MM.1S (cell line): ENCODE data around the gene NF2.

ENCODE experiments used
- DNase-seq: peaks from one replicate; pipeline ENCODE4 v3.0.0-alpha.2; 2015
- H2AFZ ChIP-seq: fragments of 300-600 bp; sonication (generic); 2 replicates; pipeline ENCODE4 v1.6.0; 2016; ENCODE audit warnings: antibody characterized with exemption, low read length
- H3F3A ChIP-seq: fragments of 300-600 bp; sonication (generic); 2 replicates; pipeline ENCODE4 v1.6.1; 2016; ENCODE audit warnings: mild to moderate bottlenecking, antibody characterized with exemption, low read length, moderate library complexity, mixed read lengths; ENCODE audit not compliant: insufficient read depth
- H3K27ac ChIP-seq: fragments of 300-600 bp; sonication (generic); 2 replicates; pipeline ENCODE4 v1.5.1; 2016; ENCODE audit warnings: mild to moderate bottlenecking, low read length
- H3K27me3 ChIP-seq: fragments of 300-600 bp; sonication (generic); replicated peaks from 2 replicates; pipeline ENCODE4 v1.6.0; 2016; ENCODE audit warnings: low read length; ENCODE audit not compliant: insufficient read depth
- H3K36me3 ChIP-seq: fragments of 300-600 bp; sonication (generic); replicated peaks from 2 replicates; pipeline ENCODE4 v1.6.1; 2016; ENCODE audit warnings: mild to moderate bottlenecking, low read length, mixed read lengths; ENCODE audit not compliant: insufficient read depth
- H3K4me1 ChIP-seq: fragments of 300-600 bp; sonication (generic); 2 replicates; pipeline ENCODE4 v1.6.1; 2016; ENCODE audit warnings: low read length, mixed read lengths
- H3K4me2 ChIP-seq: fragments of 300-600 bp; sonication (generic); 2 replicates; pipeline ENCODE4 v1.6.0; 2016; ENCODE audit warnings: low read depth, low read length
- H3K4me3 ChIP-seq: fragments of 300-600 bp; sonication (generic); 2 replicates; pipeline ENCODE4 v1.5.1; 2016; ENCODE audit warnings: low read length, mixed read lengths
- H3K79me2 ChIP-seq: fragments of 300-600 bp; sonication (generic); 2 replicates; pipeline ENCODE4 v1.6.1; 2016; ENCODE audit warnings: mixed run types, low read length, mixed read lengths
- H3K9ac ChIP-seq: fragments of 300-600 bp; sonication (generic); 2 replicates; pipeline ENCODE4 v1.6.1; 2016; ENCODE audit warnings: low read length, mixed read lengths
- H3K9me2 ChIP-seq: fragments of 300-600 bp; sonication (generic); replicated peaks from 2 replicates; pipeline ENCODE4 v1.6.1; 2016; ENCODE audit warnings: mild to moderate bottlenecking, low read length, mixed read lengths; ENCODE audit not compliant: insufficient read depth
- H3K9me3 ChIP-seq: fragments of 300-600 bp; sonication (generic); replicated peaks from 2 replicates; pipeline ENCODE4 v1.6.1; 2016; ENCODE audit warnings: mild to moderate bottlenecking, low read length, mixed read lengths; ENCODE audit not compliant: insufficient read depth
- H4K20me1 ChIP-seq: fragments of 300-600 bp; sonication (generic); 2 replicates; pipeline ENCODE4 v1.6.1; 2016; ENCODE audit warnings: mild to moderate bottlenecking, low read length, moderate library complexity, mixed read lengths; ENCODE audit not compliant: insufficient read depth
- CTCF ChIP-seq: fragments of 300-600 bp; sonication (generic); IDR thresholded peaks from 2 replicates; pipeline ENCODE4 v1.5.1; 2016; ENCODE audit warnings: antibody characterized with exemption, low read length, mixed read lengths
- EZH2 ChIP-seq: fragments of 300-600 bp; sonication (generic); optimal IDR thresholded peaks from 2 replicates; pipeline ENCODE3; 2017; ENCODE audit warnings: low read depth, mild to moderate bottlenecking, antibody characterized with exemption, low read length, mixed read lengths
- EZH2phosphoT487 ChIP-seq: fragments of 300-600 bp; sonication (generic); IDR thresholded peaks from 2 replicates; pipeline ENCODE4 v1.6.1; 2018; ENCODE audit warnings: antibody characterized with exemption, low read length

Gene NF2

GRCh38 chr22:29650370-29650769, 46.9 kb downstream of the NF2 start:
- Histone ChIP-seq H3K9ac (no peak overlapping the region), H3K4me2 (no peak overlapping the region), H4K20me1 (no peaks in the 10 kb centered on the region; the same call in 1 of the 2 replicates), H3K79me2 (no peaks in the 10 kb centered on the region), H2AFZ (no peak overlapping the region), H3K36me3 (no peaks in the 10 kb centered on the region), H3K9me3 (no peaks in the 10 kb centered on the region), H3K4me1 (no peaks in the 10 kb centered on the region), H3F3A (no peaks in the 10 kb centered on the region), H3K27me3 (no peaks in the 10 kb centered on the region), H3K9me2 (no peaks in the 10 kb centered on the region), H3K27ac (no peak overlapping the region), H3K4me3 (no peak overlapping the region)
- TF ChIP-seq CTCF = no peak
- TF ChIP-seq EZH2 = no peak
- TF ChIP-seq EZH2phosphoT487 = no peak
- no peak for DNase-seq

GRCh38 chr22:29651652-29652051, 48.2 kb downstream of the NF2 start:
- Histone ChIP-seq H4K20me1 (no peaks in the 10 kb centered on the region; the same call in 1 of the 2 replicates), H2AFZ (no peak overlapping the region), H3K9me2 (no peaks in the 10 kb centered on the region), H3K4me3 (no peak overlapping the region), H3K36me3 (no peaks in the 10 kb centered on the region), H3K4me1 (no peaks in the 10 kb centered on the region), H3K27ac (no peak overlapping the region), H3K9me3 (no peaks in the 10 kb centered on the region), H3K4me2 (no peak overlapping the region), H3K27me3 (no peaks in the 10 kb centered on the region), H3F3A (no peaks in the 10 kb centered on the region), H3K79me2 (no peaks in the 10 kb centered on the region), H3K9ac (no peak overlapping the region)
- no peak for DNase-seq
- no peak for TF ChIP-seq EZH2phosphoT487
- TF ChIP-seq EZH2 = no peak
- TF ChIP-seq CTCF = no peak

GRCh38 chr22:29654420-29654819, 51.0 kb downstream of the NF2 start:
- Histone ChIP-seq H3K4me3 (no peak overlapping the region), H3K9me3 (no peaks in the 10 kb centered on the region), H3K9ac (no peak overlapping the region), H4K20me1 (no peaks in the 10 kb centered on the region), H3K79me2 (no peaks in the 10 kb centered on the region), H3K4me2 (no peak overlapping the region), H3K27me3 (no peaks in the 10 kb centered on the region), H3K36me3 (no peaks in the 10 kb centered on the region), H3K4me1 (no peaks in the 10 kb centered on the region), H2AFZ (no peak overlapping the region), H3F3A (no peaks in the 10 kb centered on the region), H3K9me2 (no peaks in the 10 kb centered on the region), H3K27ac (no peak overlapping the region)
- TF ChIP-seq EZH2 (no peak), EZH2phosphoT487 (no peak), CTCF (no peak)
- DNase-seq = no peak
